Activated CD8-positive, alpha-beta T cell treated with anti-CD3 and anti-CD28 coated beads for 36 hours (primary cell): ENCODE results near the gene RAB11FIP5. TPM values are rescaled to one million over a fixed set of nuclear protein-coding genes. Genes with fewer than 3 reads are reported as not detected.

ENCODE experiments used
- ATAC-seq: fragments of 200-7000 bp; cut with Tn5 transposase; one replicate; pipeline ENCODE4 v1.10.0; 2021; ENCODE audit warnings: mild to moderate bottlenecking, moderate library complexity
- CTCF ChIA-PET: fragments of 350-600 bp; sonication (Branson Sonifier 250); formaldehyde crosslinking; loops from one replicate; lab custom pipeline; 2021; ENCODE audit warnings: antibody characterized with exemption; lab: Charles Lee
- POLR2A ChIA-PET: fragments of 350-600 bp; sonication (Branson Sonifier 250); formaldehyde crosslinking; loops from one replicate; lab custom pipeline; 2021; ENCODE audit warnings: antibody characterized with exemption; lab: Charles Lee
- DNase-seq: peaks from one replicate; pipeline ENCODE4 v3.0.0-alpha.2; 2020
- H3K27ac Mint-ChIP-seq: one replicate; pipeline ENCODE4 v1.8.0; 2021; ENCODE audit warnings: mild to moderate bottlenecking, mixed read lengths
- H3K27me3 Mint-ChIP-seq: one replicate; pipeline ENCODE4 v1.8.0; 2021; ENCODE audit warnings: mixed read lengths
- H3K36me3 Mint-ChIP-seq: one replicate; pipeline ENCODE4 v1.8.0; 2021; ENCODE audit warnings: low read depth, mixed read lengths
- H3K4me1 Mint-ChIP-seq: one replicate; pipeline ENCODE4 v1.8.0; 2021; ENCODE audit warnings: low read depth, mixed read lengths
- H3K4me3 Mint-ChIP-seq: one replicate; pipeline ENCODE4 v1.8.0; 2021; ENCODE audit warnings: mild to moderate bottlenecking, moderate library complexity, mixed read lengths
- H3K9me3 Mint-ChIP-seq: one replicate; pipeline ENCODE4 v1.8.0; 2021; ENCODE audit warnings: mixed read lengths
- intact Hi-C: fragments of 100-400 bp; cut with micrococcal nuclease; formaldehyde crosslinking; loops from one replicate; pipeline ENCODE4 v1.10.0; 2022
- total RNA-seq, 2 experiments: library from RNA; stranded (reverse); gene quantifications; one replicate each; pipeline ENCODE4 v1.2.3, GENCODE V29; 2021
- TF ChIP-seq, protein P1 (sequence below): fragments of 200-600 bp; IDR thresholded peaks from one replicate; pipeline ENCODE4 v1.8.0; 2022; ENCODE audit warnings: antibody characterized with exemption, mild to moderate bottlenecking

The RAB11FIP5 gene
- total RNA-seq, 2 experiments from 2014 or later = 9.0 to 9.7 TPM

DNA sequence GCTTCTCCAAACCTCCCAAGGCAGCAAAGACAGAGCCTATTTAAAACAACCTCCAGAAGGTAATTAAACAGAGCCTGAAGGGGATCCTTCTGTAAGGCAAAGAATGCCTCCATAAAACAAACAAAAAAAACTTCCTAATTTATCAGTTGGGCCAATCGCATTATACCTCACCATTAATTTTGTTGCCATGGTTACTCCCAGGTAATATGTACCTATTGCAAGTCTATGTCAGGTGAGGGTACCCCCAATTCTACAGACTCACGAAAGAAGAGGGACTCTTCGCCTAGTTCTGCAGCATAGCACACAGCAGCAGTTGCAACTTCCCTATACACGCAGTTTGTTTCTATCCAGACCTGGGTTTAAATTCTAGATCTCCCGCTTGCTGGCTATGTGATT is 80.0 kb downstream of the RAB11FIP5 start:
- H3K9me3 Mint-ChIP-seq = no peaks in the 10 kb centered on the region
- intact Hi-C loops = no loop called here
- no peaks in the 10 kb centered on the region for H3K27me3 Mint-ChIP-seq
- TF ChIP-seq, protein P1, sequence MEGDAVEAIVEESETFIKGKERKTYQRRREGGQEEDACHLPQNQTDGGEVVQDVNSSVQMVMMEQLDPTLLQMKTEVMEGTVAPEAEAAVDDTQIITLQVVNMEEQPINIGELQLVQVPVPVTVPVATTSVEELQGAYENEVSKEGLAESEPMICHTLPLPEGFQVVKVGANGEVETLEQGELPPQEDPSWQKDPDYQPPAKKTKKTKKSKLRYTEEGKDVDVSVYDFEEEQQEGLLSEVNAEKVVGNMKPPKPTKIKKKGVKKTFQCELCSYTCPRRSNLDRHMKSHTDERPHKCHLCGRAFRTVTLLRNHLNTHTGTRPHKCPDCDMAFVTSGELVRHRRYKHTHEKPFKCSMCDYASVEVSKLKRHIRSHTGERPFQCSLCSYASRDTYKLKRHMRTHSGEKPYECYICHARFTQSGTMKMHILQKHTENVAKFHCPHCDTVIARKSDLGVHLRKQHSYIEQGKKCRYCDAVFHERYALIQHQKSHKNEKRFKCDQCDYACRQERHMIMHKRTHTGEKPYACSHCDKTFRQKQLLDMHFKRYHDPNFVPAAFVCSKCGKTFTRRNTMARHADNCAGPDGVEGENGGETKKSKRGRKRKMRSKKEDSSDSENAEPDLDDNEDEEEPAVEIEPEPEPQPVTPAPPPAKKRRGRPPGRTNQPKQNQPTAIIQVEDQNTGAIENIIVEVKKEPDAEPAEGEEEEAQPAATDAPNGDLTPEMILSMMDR = no peak
- no peaks in the 10 kb centered on the region for H3K4me1 Mint-ChIP-seq
- H3K4me3 Mint-ChIP-seq = no peak overlapping the region
- POLR2A ChIA-PET = no interaction called here
- no peak overlapping the region for H3K27ac Mint-ChIP-seq
- no peaks in the 10 kb centered on the region for H3K36me3 Mint-ChIP-seq
- ATAC-seq (no peak), DNase-seq (no peak)
- CTCF ChIA-PET = no interaction called here

DNA sequence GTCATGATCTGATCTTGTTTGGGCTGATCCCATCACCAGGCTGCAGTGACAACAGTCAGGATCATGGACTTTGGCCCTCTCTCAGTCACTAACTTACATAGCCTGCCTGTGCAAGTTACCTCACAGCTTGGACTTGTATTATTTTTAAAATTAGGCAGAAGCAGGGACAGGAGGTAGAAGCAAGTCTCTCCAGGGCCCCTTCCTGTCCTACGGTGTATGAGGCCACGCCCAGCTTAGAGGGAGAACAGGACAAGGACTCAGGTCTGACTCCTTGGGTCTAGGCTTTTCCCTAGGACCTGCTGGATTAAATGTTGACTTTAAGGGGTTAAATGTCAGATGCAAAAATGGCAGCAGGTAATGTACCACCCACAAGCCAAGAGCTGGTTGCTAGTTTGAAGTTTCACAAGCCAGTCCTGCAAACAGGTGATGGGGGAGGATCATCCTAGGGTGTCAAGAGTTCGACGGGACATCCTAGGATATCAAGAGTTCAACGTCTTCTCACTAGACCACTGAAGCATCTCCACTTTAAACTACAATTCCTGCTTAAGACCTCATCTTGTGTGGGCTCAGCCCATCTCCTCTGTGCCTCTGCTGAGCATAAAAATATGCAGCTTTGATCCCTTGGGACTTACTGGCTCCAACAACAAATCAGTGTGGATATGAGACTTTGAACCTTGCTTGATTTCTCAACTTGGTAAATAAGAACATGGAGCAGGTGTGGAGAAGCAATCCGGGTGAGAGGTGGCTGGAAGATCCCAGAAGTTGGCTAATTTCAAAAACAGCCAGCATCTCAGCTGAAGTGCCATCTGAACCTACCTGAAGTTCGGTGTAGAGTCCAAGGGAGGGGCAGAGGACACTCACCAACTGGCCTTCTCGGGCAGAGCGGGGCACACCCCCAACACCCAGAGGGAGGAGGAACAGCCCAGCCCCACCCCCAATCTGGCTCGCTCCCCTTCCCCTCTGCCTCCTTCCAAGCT is 80.7 kb downstream of the RAB11FIP5 start:
- intact Hi-C loops = no loop called here
- H3K36me3 Mint-ChIP-seq = no peaks in the 10 kb centered on the region
- H3K9me3 Mint-ChIP-seq = no peaks in the 10 kb centered on the region
- ChIA-PET POLR2A (no interaction called here), CTCF (interaction anchor here (1.2 kb wide), 1 partner anchor 11 kb away, joined by 3 read pairs; no protein-coding TSS in a partner anchor)
- H3K27me3 Mint-ChIP-seq = no peaks in the 10 kb centered on the region
- TF ChIP-seq, protein P1 = no peak
- ATAC-seq (no peak), DNase-seq (no peak)
- no peak overlapping the region for H3K4me3 Mint-ChIP-seq
- H3K4me1 Mint-ChIP-seq = no peaks in the 10 kb centered on the region
- no peak overlapping the region for H3K27ac Mint-ChIP-seq

DNA sequence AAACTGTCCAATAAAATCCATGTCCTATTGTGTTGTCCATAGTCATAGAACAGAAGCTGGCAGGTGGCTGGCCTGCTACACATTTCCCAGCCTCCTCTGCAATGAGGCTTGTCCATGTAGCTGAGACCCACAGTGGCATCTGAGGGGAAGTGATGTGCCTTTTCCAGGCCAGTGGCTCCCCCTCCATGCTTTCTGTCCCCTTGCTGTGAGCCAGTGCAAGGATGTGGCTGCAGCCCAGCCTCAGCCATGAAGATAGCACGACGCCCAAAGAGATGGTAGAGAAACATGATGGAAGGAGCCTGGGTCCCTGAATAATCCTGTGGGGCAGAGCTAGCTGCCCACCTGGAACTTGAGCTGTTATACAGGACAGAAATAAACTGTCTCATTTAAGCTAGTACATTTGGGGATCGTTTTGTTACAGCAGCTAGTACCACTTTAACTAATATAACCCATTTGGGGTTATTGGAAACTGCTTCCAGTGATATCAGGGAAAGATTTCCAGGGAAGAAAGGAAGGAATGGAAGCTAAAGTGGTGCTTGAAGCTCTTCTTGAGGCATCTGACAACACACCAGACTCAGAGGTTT is 81.6 kb downstream of the RAB11FIP5 start:
- DNase-seq (no peak), ATAC-seq (no peak)
- H3K9me3 Mint-ChIP-seq = no peaks in the 10 kb centered on the region
- TF ChIP-seq, protein P1 = no peak
- H3K27ac Mint-ChIP-seq = no peak overlapping the region
- intact Hi-C loops = no loop called here
- H3K36me3 Mint-ChIP-seq = no peaks in the 10 kb centered on the region
- ChIA-PET CTCF (interaction anchor here (1.2 kb wide), 1 partner anchor 12 kb away, joined by 3 read pairs; no protein-coding TSS in a partner anchor), POLR2A (no interaction called here)
- H3K4me3 Mint-ChIP-seq = no peak overlapping the region
- H3K27me3 Mint-ChIP-seq = no peaks in the 10 kb centered on the region
- no peaks in the 10 kb centered on the region for H3K4me1 Mint-ChIP-seq

DNA sequence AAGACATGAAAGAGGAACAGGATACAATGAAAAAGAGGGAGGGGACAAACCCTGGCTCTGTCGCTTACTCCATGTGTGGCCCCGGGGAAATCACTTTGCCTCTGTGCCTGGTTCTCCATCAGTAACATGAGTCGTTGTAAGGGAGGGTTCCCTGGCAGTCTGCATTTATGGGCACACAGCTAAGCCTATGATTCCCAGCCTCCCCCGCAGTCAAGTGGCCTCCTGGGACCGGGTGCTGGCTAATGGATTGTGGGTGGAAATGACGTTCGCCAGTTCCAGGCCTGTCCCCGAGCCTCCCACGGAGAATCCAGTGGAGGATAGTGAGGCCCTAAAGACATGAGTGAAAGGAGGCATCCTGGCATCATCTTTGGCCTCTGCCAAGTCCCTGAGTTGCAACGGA is 83.9 kb downstream of the RAB11FIP5 start:
- ChIA-PET POLR2A (no interaction called here), CTCF (no interaction called here)
- no peak overlapping the region for H3K27ac Mint-ChIP-seq
- intact Hi-C loops = no loop called here
- no peaks in the 10 kb centered on the region for H3K27me3 Mint-ChIP-seq
- TF ChIP-seq, protein P1 = no peak
- no peaks in the 10 kb centered on the region for H3K4me1 Mint-ChIP-seq
- no peak for DNase-seq
- no peak overlapping the region for H3K4me3 Mint-ChIP-seq
- H3K36me3 Mint-ChIP-seq = no peaks in the 10 kb centered on the region
- no peak for ATAC-seq
- H3K9me3 Mint-ChIP-seq = no peaks in the 10 kb centered on the region

DNA sequence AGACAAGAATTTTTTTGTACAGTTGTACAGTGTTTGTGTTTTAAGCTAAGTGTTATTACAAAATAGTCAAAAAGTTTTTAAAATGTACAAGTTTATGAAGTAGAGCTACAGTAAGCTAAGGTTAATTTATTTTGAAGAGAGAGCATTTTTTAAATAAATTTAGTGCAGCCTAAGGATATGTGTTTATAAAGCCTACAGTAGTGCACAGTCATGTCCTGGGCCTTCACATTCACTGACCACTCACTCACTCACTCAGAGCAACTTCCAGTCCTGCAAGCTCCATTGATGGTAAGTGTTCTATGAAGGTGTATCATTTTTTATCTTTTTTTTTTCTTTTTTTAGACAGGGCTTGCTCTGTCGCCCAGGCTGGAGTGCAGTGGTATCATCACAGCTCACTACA is 85.4 kb downstream of the RAB11FIP5 start:
- Mint-ChIP-seq H3K4me3 (no peak overlapping the region), H3K9me3 (no peaks in the 10 kb centered on the region), H3K27me3 (no peaks in the 10 kb centered on the region), H3K36me3 (no peaks in the 10 kb centered on the region), H3K27ac (no peak overlapping the region), H3K4me1 (no peaks in the 10 kb centered on the region)
- intact Hi-C loops = no loop called here
- ATAC-seq = no peak
- CTCF ChIA-PET = no interaction called here
- POLR2A ChIA-PET = no interaction called here
- TF ChIP-seq, protein P1 = no peak
- no peak for DNase-seq
